ENCODE measurements around the gene ZNRF3. TPM values are rescaled to one million over a fixed set of nuclear protein-coding genes. Genes with fewer than 3 reads are reported as not detected.
A peak's percentile ranks its signal among the peaks of the same experiment; 100 is the strongest.

Gene ZNRF3
- polyA plus RNA-seq, 3 donors from 2014 or later = 0.06 to 0.28 (median 0.18) TPM

GRCh38 chr22:29014773-29015172 lies 131.4 kb downstream of the ZNRF3 start:
- DNase-seq = peak in 1 of 3 donors; percentile 14
- H3K4me1 Mint-ChIP-seq = peaks cover 26% of the 10 kb centered on the region in 2 donors
- H3K4me3 Mint-ChIP-seq = peak overlapping the region in 3 of 5 donors; percentile 8 to 61 (median 56)
- H3K9me3 Mint-ChIP-seq = peaks cover 0 to 3% (median 0%) of the 10 kb centered on the region in 6 donors
- peaks cover 2 to 7% (median 4%) of the 10 kb centered on the region in 3 donors for H3K27me3 Mint-ChIP-seq (ENCODE audit: low read depth in 3 of 3)
- H3K36me3 Mint-ChIP-seq = peaks cover 0 to 15% (median 0%) of the 10 kb centered on the region in 3 donors
- H3K27ac Mint-ChIP-seq = peak overlapping the region in 2 of 6 donors; percentile 31 to 45

- Mint-ChIP-seq H3K4me3 (peak overlapping the region; percentile 33 to 84 (median 75)), H3K27ac (peak overlapping the region in 5 of 6 donors; percentile 19 to 83 (median 50))
Measured at GRCh38 chr22:29016067-29016938, 132.9 kb downstream of the ZNRF3 start.

GRCh38 chr22:29018293-29019189 lies 135.2 kb downstream of the ZNRF3 start:
- Mint-ChIP-seq H3K36me3 (peaks cover 0 to 11% (median 0%) of the 10 kb centered on the region in 3 donors), H3K4me3 (no peak overlapping the region), H3K27ac (no peak overlapping the region), H3K9me3 (peaks cover 0 to 3% (median 0%) of the 10 kb centered on the region in 6 donors), H3K27me3 (ENCODE audit: low read depth in 3 of 3) (peaks cover 0 to 7% (median 3%) of the 10 kb centered on the region in 3 donors), H3K4me1 (peaks cover 26% of the 10 kb centered on the region in 2 donors)
- DNase-seq = no peak

More at GRCh38 chr22:29016067-29016938, 132.9 kb downstream of the ZNRF3 start:
- Mint-ChIP-seq H3K9me3 (peaks cover 0 to 3% (median 0%) of the 10 kb centered on the region in 6 donors), H3K36me3 (peaks cover 0 to 11% (median 0%) of the 10 kb centered on the region in 3 donors), H3K4me1 (peaks cover 26% of the 10 kb centered on the region in 2 donors), H3K27me3 (ENCODE audit: low read depth in 3 of 3) (peaks cover 0 to 7% (median 3%) of the 10 kb centered on the region in 3 donors)
- peak in 1 of 3 donors; percentile 19 for DNase-seq

GRCh38 chr22:29022101-29022817 lies 138.9 kb downstream of the ZNRF3 start:
- Mint-ChIP-seq H3K4me1 (peaks cover under 1 to 3% of the 10 kb centered on the region in 2 donors), H3K27ac (no peak overlapping the region), H3K27me3 (ENCODE audit: low read depth in 3 of 3) (peaks cover 0 to 6% (median 4%) of the 10 kb centered on the region in 3 donors), H3K4me3 (no peak overlapping the region), H3K36me3 (peaks cover 0 to 15% (median 0%) of the 10 kb centered on the region in 3 donors), H3K9me3 (peaks cover 0 to 3% (median 0%) of the 10 kb centered on the region in 6 donors)
- DNase-seq = no peak

- no peak for DNase-seq
- H3K36me3 Mint-ChIP-seq = peaks cover 0 to 11% (median 0%) of the 10 kb centered on the region in 3 donors
- peaks cover 0 to 2% (median 0%) of the 10 kb centered on the region in 6 donors for H3K9me3 Mint-ChIP-seq
- no peak overlapping the region for H3K27ac Mint-ChIP-seq
- H3K4me1 Mint-ChIP-seq = no peaks in the 10 kb centered on the region
- no peak overlapping the region for H3K4me3 Mint-ChIP-seq
- peaks cover 0 to 6% (median 0%) of the 10 kb centered on the region in 3 donors for H3K27me3 Mint-ChIP-seq (ENCODE audit: low read depth in 3 of 3)
Measured at GRCh38 chr22:29023172-29023796, 139.9 kb downstream of the ZNRF3 start.

GRCh38 chr22:29026579-29026978 lies 143.2 kb downstream of the ZNRF3 start:
- peaks cover 3 to 11% (median 5%) of the 10 kb centered on the region in 3 donors for H3K27me3 Mint-ChIP-seq (ENCODE audit: low read depth in 3 of 3)
- no peak for DNase-seq
- H3K27ac Mint-ChIP-seq = no peak overlapping the region

GRCh38 chr22:29028468-29028867 lies 145.1 kb downstream of the ZNRF3 start:
- H3K36me3 Mint-ChIP-seq = peaks cover 0 to 4% (median 4%) of the 10 kb centered on the region in 3 donors
- H3K9me3 Mint-ChIP-seq = no peaks in the 10 kb centered on the region
- H3K4me3 Mint-ChIP-seq = no peak overlapping the region
- no peak overlapping the region for H3K27ac Mint-ChIP-seq
- H3K4me1 Mint-ChIP-seq = peaks cover 28 to 29% of the 10 kb centered on the region in 2 donors
- H3K27me3 Mint-ChIP-seq (ENCODE audit: low read depth in 3 of 3) = peaks cover 8 to 16% (median 13%) of the 10 kb centered on the region in 3 donors
- no peak for DNase-seq

More at GRCh38 chr22:29026579-29026978, 143.2 kb downstream of the ZNRF3 start:
- H3K4me3 Mint-ChIP-seq = no peak overlapping the region
- H3K4me1 Mint-ChIP-seq = peaks cover 19 to 20% of the 10 kb centered on the region in 2 donors
- peaks cover 0 to 4% (median 0%) of the 10 kb centered on the region in 3 donors for H3K36me3 Mint-ChIP-seq
- H3K9me3 Mint-ChIP-seq = no peaks in the 10 kb centered on the region

- peak overlapping the region in 4 of 5 donors; percentile 34 to 86 (median 80) for H3K4me3 Mint-ChIP-seq
Measured at GRCh38 chr22:29029202-29030000, 146.0 kb downstream of the ZNRF3 start.

GRCh38 chr22:29030016-29030617 lies 146.7 kb downstream of the ZNRF3 start:
- Mint-ChIP-seq H3K36me3 (peaks cover 0 to 4% (median 3%) of the 10 kb centered on the region in 3 donors), H3K27me3 (ENCODE audit: low read depth in 3 of 3) (peaks cover 16 to 18% (median 18%) of the 10 kb centered on the region in 3 donors), H3K9me3 (no peaks in the 10 kb centered on the region), H3K4me1 (peaks cover 28 to 29% of the 10 kb centered on the region in 2 donors), H3K4me3 (peak overlapping the region; percentile 65 to 86 (median 80)), H3K27ac (no peak overlapping the region)
- no peak for DNase-seq

More at GRCh38 chr22:29029202-29030000, 146.0 kb downstream of the ZNRF3 start:
- H3K27ac Mint-ChIP-seq = no peak overlapping the region
- H3K27me3 Mint-ChIP-seq (ENCODE audit: low read depth in 3 of 3) = peaks cover 15 to 16% (median 16%) of the 10 kb centered on the region in 3 donors
- peaks cover 28 to 29% of the 10 kb centered on the region in 2 donors for H3K4me1 Mint-ChIP-seq
- no peaks in the 10 kb centered on the region for H3K9me3 Mint-ChIP-seq
- H3K36me3 Mint-ChIP-seq = peaks cover 0 to 4% (median 4%) of the 10 kb centered on the region in 3 donors
- DNase-seq = no peak

GRCh38 chr22:29030618-29031226 lies 147.3 kb downstream of the ZNRF3 start:
- Mint-ChIP-seq H3K4me1 (peaks cover 28 to 29% of the 10 kb centered on the region in 2 donors), H3K27me3 (ENCODE audit: low read depth in 3 of 3) (peaks cover 17 to 18% (median 18%) of the 10 kb centered on the region in 3 donors)
- no peak for DNase-seq

More at GRCh38 chr22:29030618-29031226, 147.3 kb downstream of the ZNRF3 start:
- H3K4me3 Mint-ChIP-seq = peak overlapping the region; percentile 66 to 86 (median 80)
- peak overlapping the region in 1 of 6 donors; percentile 73 for H3K27ac Mint-ChIP-seq
- peaks cover 0 to 4% (median 0%) of the 10 kb centered on the region in 3 donors for H3K36me3 Mint-ChIP-seq
- H3K9me3 Mint-ChIP-seq = no peaks in the 10 kb centered on the region

Data from immature natural killer cell (primary cell).